NB4 (cell line): ENCODE results near the gene UBAC2.

Experiments used
- DNase-seq: peaks from one replicate; pipeline ENCODE4 v3.0.0; 2010; ENCODE audit warnings: low read depth
- H3K4me3 ChIP-seq: one replicate; pipeline ENCODE4 v1.5.1; 2011; ENCODE audit warnings: mild to moderate bottlenecking, low read depth, low read length, moderate library complexity
- MYC ChIP-seq: IDR thresholded peaks from 2 replicates; pipeline ENCODE4 v1.6.1; 2011; ENCODE audit warnings: low read depth, low read length
- POLR2A ChIP-seq: IDR thresholded peaks from 2 replicates; pipeline ENCODE4 v1.6.1; 2011; ENCODE audit warnings: mild to moderate bottlenecking; ENCODE audit not compliant: insufficient read length; ENCODE audit errors: extremely low read depth
- TF ChIP-seq, protein P1 (sequence below): IDR thresholded peaks from 2 replicates; pipeline ENCODE4 v1.6.1; 2011; ENCODE audit warnings: low read depth, low read length
- TF ChIP-seq, protein P2 (sequence below): IDR thresholded peaks from one replicate; pipeline ENCODE4 v1.5.1; 2012; ENCODE audit warnings: low read depth, low read length

Gene UBAC2

DNA sequence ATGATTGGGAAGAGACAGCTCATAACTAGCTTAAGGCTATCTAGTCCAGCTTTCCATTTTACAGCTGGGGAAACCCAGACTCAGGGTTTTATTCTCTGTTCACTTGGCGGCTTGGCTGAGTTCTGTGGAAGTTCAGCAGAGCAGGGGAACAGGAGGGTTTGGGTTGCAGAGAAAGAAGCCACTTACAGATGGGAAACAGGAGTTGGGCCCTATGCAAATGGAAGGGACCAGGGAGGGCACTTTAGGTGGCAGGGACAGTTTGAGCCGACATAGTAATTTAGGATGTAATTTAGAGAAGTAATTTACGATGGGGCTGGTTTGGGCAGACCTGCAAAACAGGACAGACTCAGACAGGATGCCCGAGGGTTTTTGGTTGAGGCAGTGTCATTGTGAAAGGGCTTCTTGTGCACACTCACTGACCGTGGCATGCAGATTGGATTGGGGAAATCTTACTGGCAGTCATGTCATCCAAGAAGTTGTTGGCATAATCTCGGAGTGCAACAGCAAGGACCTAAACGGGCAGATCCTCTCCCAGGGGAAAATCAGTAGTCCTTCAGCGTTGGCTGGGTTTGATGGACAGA, 153.8 kb downstream of the UBAC2 start:
- TF ChIP-seq POLR2A: no peak
- TF ChIP-seq, protein P1, sequence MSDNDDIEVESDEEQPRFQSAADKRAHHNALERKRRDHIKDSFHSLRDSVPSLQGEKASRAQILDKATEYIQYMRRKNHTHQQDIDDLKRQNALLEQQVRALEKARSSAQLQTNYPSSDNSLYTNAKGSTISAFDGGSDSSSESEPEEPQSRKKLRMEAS: no peak
- TF ChIP-seq, protein P2, sequence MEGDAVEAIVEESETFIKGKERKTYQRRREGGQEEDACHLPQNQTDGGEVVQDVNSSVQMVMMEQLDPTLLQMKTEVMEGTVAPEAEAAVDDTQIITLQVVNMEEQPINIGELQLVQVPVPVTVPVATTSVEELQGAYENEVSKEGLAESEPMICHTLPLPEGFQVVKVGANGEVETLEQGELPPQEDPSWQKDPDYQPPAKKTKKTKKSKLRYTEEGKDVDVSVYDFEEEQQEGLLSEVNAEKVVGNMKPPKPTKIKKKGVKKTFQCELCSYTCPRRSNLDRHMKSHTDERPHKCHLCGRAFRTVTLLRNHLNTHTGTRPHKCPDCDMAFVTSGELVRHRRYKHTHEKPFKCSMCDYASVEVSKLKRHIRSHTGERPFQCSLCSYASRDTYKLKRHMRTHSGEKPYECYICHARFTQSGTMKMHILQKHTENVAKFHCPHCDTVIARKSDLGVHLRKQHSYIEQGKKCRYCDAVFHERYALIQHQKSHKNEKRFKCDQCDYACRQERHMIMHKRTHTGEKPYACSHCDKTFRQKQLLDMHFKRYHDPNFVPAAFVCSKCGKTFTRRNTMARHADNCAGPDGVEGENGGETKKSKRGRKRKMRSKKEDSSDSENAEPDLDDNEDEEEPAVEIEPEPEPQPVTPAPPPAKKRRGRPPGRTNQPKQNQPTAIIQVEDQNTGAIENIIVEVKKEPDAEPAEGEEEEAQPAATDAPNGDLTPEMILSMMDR: no peak
- no peak for TF ChIP-seq MYC
- no peak for DNase-seq
- H3K4me3 ChIP-seq: no peak overlapping the region

GRCh38 chr13:99355267-99356011, 154.8 kb downstream of the UBAC2 start:
- no peak for DNase-seq
- TF ChIP-seq, protein P2: no peak
- TF ChIP-seq, protein P1: no peak
- no peak for TF ChIP-seq POLR2A
- no peak for TF ChIP-seq MYC
- no peak overlapping the region for H3K4me3 ChIP-seq

DNA sequence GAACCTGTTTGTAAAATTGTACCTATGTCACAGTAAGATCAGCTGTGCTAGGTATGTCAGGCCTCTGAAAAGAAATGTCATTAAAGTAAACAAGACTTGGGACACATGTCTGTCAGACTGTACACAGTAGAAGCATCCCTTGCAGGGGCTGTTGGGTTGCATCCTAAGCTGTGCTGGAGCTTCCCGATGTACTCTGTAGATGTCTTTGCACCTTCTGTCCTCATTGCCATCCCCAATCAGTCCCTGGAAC, 155.3 kb downstream of the UBAC2 start:
- no peak for DNase-seq
- no peak for TF ChIP-seq MYC
- no peak overlapping the region for H3K4me3 ChIP-seq

- TF ChIP-seq, protein P2: no peak
- TF ChIP-seq POLR2A (no peak), MYC (no peak)
- TF ChIP-seq, protein P1: no peak
- no peak overlapping the region for H3K4me3 ChIP-seq
- no peak for DNase-seq
Observed at GRCh38 chr13:99356262-99357091, 155.8 kb downstream of the UBAC2 start.

DNA sequence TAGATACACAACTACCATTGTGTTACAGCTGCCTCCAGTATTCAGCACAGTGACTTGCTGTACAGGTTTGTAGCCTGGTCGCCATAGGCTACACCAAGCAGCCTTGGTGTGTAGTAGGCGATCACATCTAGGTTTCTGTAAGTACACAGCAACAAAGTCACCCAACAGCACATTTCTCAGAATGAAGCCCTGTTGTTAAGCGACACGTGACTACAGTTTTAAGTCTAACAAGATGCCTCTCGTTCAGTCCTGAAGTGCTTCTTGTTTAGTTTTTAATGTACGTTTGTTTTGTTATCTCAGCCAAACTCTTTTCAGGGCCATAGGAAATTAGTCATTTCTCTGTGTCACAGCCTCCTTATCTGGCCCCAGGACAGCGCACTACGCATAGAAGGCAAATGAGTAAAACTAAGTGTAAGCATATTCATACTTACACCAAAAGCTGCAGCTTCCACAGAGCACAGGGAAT, 156.5 kb downstream of the UBAC2 start:
- DNase-seq: no peak
- TF ChIP-seq, protein P2: no peak
- H3K4me3 ChIP-seq: no peak overlapping the region

DNA sequence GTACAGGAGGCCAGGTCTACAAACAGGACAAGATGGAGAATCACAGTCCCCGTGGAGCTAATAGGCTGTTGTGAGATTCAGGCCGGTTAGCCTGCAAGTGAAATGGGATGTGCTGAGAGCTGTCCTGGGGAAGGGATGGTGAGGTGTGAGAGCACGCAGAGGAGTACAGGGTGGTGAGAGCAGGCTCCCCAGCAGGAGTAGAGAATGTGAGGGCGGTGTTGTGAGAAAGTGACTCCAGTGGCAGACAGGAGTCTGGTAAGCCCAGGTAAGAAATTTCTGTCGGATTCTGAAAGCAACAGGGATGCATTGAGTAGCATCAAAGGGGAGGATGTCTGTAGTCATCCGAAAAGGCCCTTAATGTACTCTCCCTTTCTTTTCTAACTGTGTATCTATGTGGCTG, 157.3 kb downstream of the UBAC2 start:
- H3K4me3 ChIP-seq: no peak overlapping the region
- TF ChIP-seq, protein P1: no peak
- TF ChIP-seq MYC: no peak
- TF ChIP-seq, protein P2: no peak
- DNase-seq: no peak
